Adrenal gland (tissue), 5 donors: ENCODE measurements around the gene SERTM1.

ENCODE experiments used
- POLR2A ChIP-seq, 2 donors: fragments of 450-650 bp; IDR thresholded peaks; one replicate each; pipeline ENCODE4 v1.6.1; 2017; ENCODE audit warnings: antibody characterized with exemption in 2 of 2, mild to moderate bottlenecking in 2 of 2, moderate library complexity in 1 of 2
- TF ChIP-seq, protein P1 (sequence below), 6 experiments: fragments of 450-650 bp in 4 of 6; fragments of 200-600 bp in 2 of 6; sonication (generic) in 1 of 6; IDR thresholded peaks; 1 replicate in 5 of 6; 2 replicates in 1 of 6; pipeline versions ENCODE4 v1.5.1 to v1.8.0; 2016 to 2021; ENCODE audit warnings: antibody characterized with exemption in 6 of 6, mild to moderate bottlenecking in 2 of 6, moderate library complexity in 1 of 6
- donor health status: DM: no; HTN: no; CAD: no.

- TF ChIP-seq, protein P1, sequence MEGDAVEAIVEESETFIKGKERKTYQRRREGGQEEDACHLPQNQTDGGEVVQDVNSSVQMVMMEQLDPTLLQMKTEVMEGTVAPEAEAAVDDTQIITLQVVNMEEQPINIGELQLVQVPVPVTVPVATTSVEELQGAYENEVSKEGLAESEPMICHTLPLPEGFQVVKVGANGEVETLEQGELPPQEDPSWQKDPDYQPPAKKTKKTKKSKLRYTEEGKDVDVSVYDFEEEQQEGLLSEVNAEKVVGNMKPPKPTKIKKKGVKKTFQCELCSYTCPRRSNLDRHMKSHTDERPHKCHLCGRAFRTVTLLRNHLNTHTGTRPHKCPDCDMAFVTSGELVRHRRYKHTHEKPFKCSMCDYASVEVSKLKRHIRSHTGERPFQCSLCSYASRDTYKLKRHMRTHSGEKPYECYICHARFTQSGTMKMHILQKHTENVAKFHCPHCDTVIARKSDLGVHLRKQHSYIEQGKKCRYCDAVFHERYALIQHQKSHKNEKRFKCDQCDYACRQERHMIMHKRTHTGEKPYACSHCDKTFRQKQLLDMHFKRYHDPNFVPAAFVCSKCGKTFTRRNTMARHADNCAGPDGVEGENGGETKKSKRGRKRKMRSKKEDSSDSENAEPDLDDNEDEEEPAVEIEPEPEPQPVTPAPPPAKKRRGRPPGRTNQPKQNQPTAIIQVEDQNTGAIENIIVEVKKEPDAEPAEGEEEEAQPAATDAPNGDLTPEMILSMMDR (IDR thresholded peaks at IDR 0.05): no peak
- no peak for TF ChIP-seq POLR2A (IDR thresholded peaks at IDR 0.05)
Measured at GRCh38 chr13:36680913-36681312, 7.1 kb downstream of the SERTM1 start.
